ENCODE measurements around the gene SYT15B. TPM values are rescaled to one million over a fixed set of nuclear protein-coding genes. Genes with fewer than 3 reads are reported as not detected.

SYT15B gene
- total and polyA plus RNA-seq, 2 donors (not counting 3 experiments of a cell fraction or from before 2014, with no cell fraction given), result 0.08 TPM; not detected in 1

Other genes with a start within 250 kb of the SYT15B start
- 8.9 and 14.4 TPM in 2 replicates for gene AGAP9, start 240.0 kb downstream of the SYT15B start, total RNA-seq
- gene AGAP9, start 240.0 kb downstream of the SYT15B start, polyA plus RNA-seq, result 9.6 and 9.9 TPM in 2 replicates
- not detected in 2 replicates for gene NPY4R2, start 155.1 kb upstream of the SYT15B start, total RNA-seq
- not detected in 2 replicates for gene NPY4R2, start 155.1 kb upstream of the SYT15B start, polyA plus RNA-seq
- not detected in 2 replicates for gene FAM25C, start 236.2 kb upstream of the SYT15B start, total RNA-seq
- gene FAM25C, start 236.2 kb upstream of the SYT15B start, polyA plus RNA-seq, result not detected in 2 replicates

Measured in endothelial cell of umbilical vein (primary cell).